H1 (cell line): ENCODE measurements around the gene NUFIP2. TPM values are rescaled to one million over a fixed set of nuclear protein-coding genes. Genes with fewer than 3 reads are reported as not detected.

Experiments used
- CHD1 ChIP-seq: IDR thresholded peaks from 2 replicates; pipeline ENCODE4 v1.6.1; 2012; ENCODE audit warnings: low read depth, low read length, improper control_type of control experiment
- CHD2 ChIP-seq: IDR thresholded peaks from 2 replicates; pipeline ENCODE4 v1.6.1; 2012; ENCODE audit warnings: low read length, improper control_type of control experiment
- CHD7 ChIP-seq: fragments of 300-600 bp; sonication (generic); IDR thresholded peaks from 2 replicates; pipeline ENCODE4 v1.7.1; 2012; ENCODE audit warnings: low read length, moderate library complexity, mild to moderate bottlenecking, inconsistent platforms; ENCODE audit not compliant: insufficient replicate concordance
- CTBP2 ChIP-seq: IDR thresholded peaks from 2 replicates; pipeline ENCODE4 v1.7.0; 2011; ENCODE audit warnings: borderline replicate concordance, mild to moderate bottlenecking, moderate library complexity, mixed read lengths, low read length; ENCODE audit not compliant: insufficient read depth, insufficient read length
- EGR1 ChIP-seq: IDR thresholded peaks from 2 replicates; pipeline ENCODE4 v1.6.1; 2011; ENCODE audit warnings: low read depth, low read length, borderline replicate concordance
- GTF2F1 ChIP-seq: IDR thresholded peaks from 2 replicates; pipeline ENCODE4 v1.6.1; 2012; ENCODE audit warnings: low read depth, low read length, improper control_type of control experiment, borderline replicate concordance
- MAFK ChIP-seq: IDR thresholded peaks from 2 replicates; pipeline ENCODE4 v1.6.1; 2012; ENCODE audit warnings: low read depth, mild to moderate bottlenecking, improper control_type of control experiment, low read length
- SIN3A ChIP-seq, 2 experiments: IDR thresholded peaks in 1 of 2; conservative IDR thresholded peaks in 1 of 2; 2 replicates each; pipeline ENCODE4 v1.6.1; 2011 to 2012; ENCODE audit warnings: low read length in 2 of 2, improper control_type of control experiment in 1 of 2, low read depth in 1 of 2, mild to moderate bottlenecking in 1 of 2
- SIX5 ChIP-seq: IDR thresholded peaks from 2 replicates; pipeline ENCODE4 v1.6.1; 2011; ENCODE audit warnings: mild to moderate bottlenecking, low read depth, low read length
- TCF12 ChIP-seq: IDR thresholded peaks from 2 replicates; pipeline ENCODE4 v1.6.1; 2011; ENCODE audit warnings: low read depth, mild to moderate bottlenecking, low read length
- polyA plus RNA-seq, 7 experiments: library from polyadenylated mRNA; depleted of rRNA in 3 of 7; stranded (reverse) in 5 of 7; unstranded in 2 of 7; fragments of >200 nt in 5 of 7; fragments of 200-250 nt in 2 of 7; gene quantifications; 1 replicate in 5 of 7; 2 replicates in 1 of 7; 4 replicates in 1 of 7; pipeline versions ENCODE4 v1.2.1 to v1.2.3, GENCODE V29; 2011 to 2013; ENCODE audit warnings: missing spikeins in 2 of 7, mixed read lengths in 2 of 7
- total RNA-seq: library from RNA; stranded (reverse); fragmentation: NEBNext Ultra II Directional; extraction: Animal tissue kit (Norgen Biotek cat#: 25700); gene quantifications from 2 replicates; pipeline ENCODE4 v1.2.1, GENCODE V29; 2021

The NUFIP2 gene
- total and polyA plus RNA-seq, 2 of the 8 experiments (the other 6 are each of a cell fraction or from before 2014, with no cell fraction given), result 65.9 to 118 TPM

DNA sequence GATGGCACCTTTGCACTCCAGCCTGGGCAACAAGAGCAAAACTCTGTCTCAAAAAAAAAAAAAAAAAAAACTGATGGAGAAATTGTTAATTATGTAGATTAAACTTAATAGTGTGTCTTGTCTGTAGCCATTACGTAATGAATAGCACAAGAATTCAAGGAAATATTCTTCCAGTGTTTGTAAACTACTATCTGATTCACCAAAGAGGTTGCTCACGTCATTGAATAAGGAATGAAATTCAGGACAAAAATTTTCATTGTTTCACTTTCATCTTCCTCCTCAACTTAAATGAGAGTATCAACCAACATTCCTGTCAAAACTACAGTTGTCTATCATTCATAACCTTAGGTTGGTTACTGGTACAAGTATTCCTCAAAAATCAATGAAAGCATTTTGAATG, 83.1 kb downstream of the NUFIP2 start (continued):
- TF ChIP-seq CHD7 (no peak), MAFK (no peak), CHD1 (no peak), GTF2F1 (no peak), TCF12 (no peak), CTBP2 (no peak), EGR1 (no peak), SIX5 (no peak), CHD2 (no peak), SIN3A (conservative IDR thresholded peaks at IDR 0.05 in 1 of 2, IDR thresholded peaks at IDR 0.05 in 1 of 2; ENCODE audit: low read depth in 1 of 2, low read length in 2 of 2) (no peak)
